Measurements from ENCODE around the gene AFF3. TPM values are rescaled to one million over a fixed set of nuclear protein-coding genes. Genes with fewer than 3 reads are reported as not detected.

Gene AFF3
- total RNA-seq, 1 experiment from 2014 or later = 0.42 TPM

GRCh38 chr2:99695130-99695943, 447.1 kb downstream of the AFF3 start:
- Mint-ChIP-seq H3K4me1 (ENCODE audit: insufficient read depth, unreplicated experiment) (peaks cover 22% of the 10 kb centered on the region), H3K9me3 (ENCODE audit: unreplicated experiment) (no peaks in the 10 kb centered on the region), H3K36me3 (ENCODE audit: insufficient read depth, unreplicated experiment) (no peaks in the 10 kb centered on the region), H3K27ac (ENCODE audit: low read depth, unreplicated experiment) (no peak overlapping the region), H3K4me3 (ENCODE audit: unreplicated experiment) (no peak overlapping the region), H3K27me3 (ENCODE audit: insufficient read depth, unreplicated experiment) (no peaks in the 10 kb centered on the region)
- ChIA-PET CTCF (interaction anchor here (0.7 to 1.1 kb wide), 4 partner anchors 9 to 145 kb away, joined by 3 to 4 read pairs (median 3); no protein-coding TSS in a partner anchor), POLR2A (no interaction called here)
- no TSS peak for BruUV-seq (replicated peaks)
- TF ChIP-seq CTCF (IDR thresholded peaks at IDR 0.05; ENCODE audit: unreplicated experiment) = no peak
- intact Hi-C loops (cut with micrococcal nuclease) = no loop called here
- no peak for DNase-seq (ENCODE audit: unreplicated experiment)

- no peak for TF ChIP-seq CTCF (IDR thresholded peaks at IDR 0.05; ENCODE audit: unreplicated experiment)
- DNase-seq (ENCODE audit: unreplicated experiment) = no peak
- peaks cover 22% of the 10 kb centered on the region for H3K4me1 Mint-ChIP-seq (ENCODE audit: insufficient read depth, unreplicated experiment)
- BruUV-seq (replicated peaks) = no TSS peak
- H3K9me3 Mint-ChIP-seq (ENCODE audit: unreplicated experiment) = no peaks in the 10 kb centered on the region
- ChIA-PET POLR2A (no interaction called here), CTCF (interaction anchor here (0.7 to 1.1 kb wide), 2 partner anchors 17 to 31 kb away, joined by 3 to 4 read pairs; no protein-coding TSS in a partner anchor)
- no peaks in the 10 kb centered on the region for H3K36me3 Mint-ChIP-seq (ENCODE audit: insufficient read depth, unreplicated experiment)
- intact Hi-C loops (cut with micrococcal nuclease) = no loop called here
- no peak overlapping the region for H3K27ac Mint-ChIP-seq (ENCODE audit: low read depth, unreplicated experiment)
- no peaks in the 10 kb centered on the region for H3K27me3 Mint-ChIP-seq (ENCODE audit: insufficient read depth, unreplicated experiment)
- H3K4me3 Mint-ChIP-seq (ENCODE audit: unreplicated experiment) = no peak overlapping the region
Observed at GRCh38 chr2:99694331-99694730, 448.1 kb downstream of the AFF3 start.

GRCh38 chr2:99692785-99693184, 449.6 kb downstream of the AFF3 start:
- Mint-ChIP-seq H3K9me3 (ENCODE audit: unreplicated experiment) (no peaks in the 10 kb centered on the region), H3K27me3 (ENCODE audit: insufficient read depth, unreplicated experiment) (peaks cover 8% of the 10 kb centered on the region), H3K27ac (ENCODE audit: low read depth, unreplicated experiment) (no peak overlapping the region), H3K4me3 (ENCODE audit: unreplicated experiment) (no peak overlapping the region), H3K36me3 (ENCODE audit: insufficient read depth, unreplicated experiment) (no peaks in the 10 kb centered on the region), H3K4me1 (ENCODE audit: insufficient read depth, unreplicated experiment) (peaks cover 15% of the 10 kb centered on the region)
- ChIA-PET CTCF (no interaction called here), POLR2A (no interaction called here)
- intact Hi-C loops (cut with micrococcal nuclease) = no loop called here
- no peak for DNase-seq (ENCODE audit: unreplicated experiment)
- BruUV-seq (replicated peaks) = no TSS peak
- no peak for TF ChIP-seq CTCF (IDR thresholded peaks at IDR 0.05; ENCODE audit: unreplicated experiment)

GRCh38 chr2:99691926-99692325, 450.5 kb downstream of the AFF3 start:
- DNase-seq (ENCODE audit: unreplicated experiment) = no peak
- Mint-ChIP-seq H3K27ac (ENCODE audit: low read depth, unreplicated experiment) (no peak overlapping the region), H3K4me1 (ENCODE audit: insufficient read depth, unreplicated experiment) (peaks cover 12% of the 10 kb centered on the region), H3K4me3 (ENCODE audit: unreplicated experiment) (no peak overlapping the region), H3K27me3 (ENCODE audit: insufficient read depth, unreplicated experiment) (peaks cover 8% of the 10 kb centered on the region), H3K9me3 (ENCODE audit: unreplicated experiment) (no peaks in the 10 kb centered on the region), H3K36me3 (ENCODE audit: insufficient read depth, unreplicated experiment) (no peaks in the 10 kb centered on the region)
- BruUV-seq (replicated peaks) = no TSS peak
- CTCF ChIA-PET = interaction anchor here (1.1 kb wide), 1 partner anchor 11 kb away, joined by 3 read pairs; no protein-coding TSS in a partner anchor
- POLR2A ChIA-PET = no interaction called here
- no peak for TF ChIP-seq CTCF (IDR thresholded peaks at IDR 0.05; ENCODE audit: unreplicated experiment)
- intact Hi-C loops (cut with micrococcal nuclease) = no loop called here
